Measurements from ENCODE around the gene CSF1R. TPM values are rescaled to one million over a fixed set of nuclear protein-coding genes. Genes with fewer than 3 reads are reported as not detected.
A peak's percentile ranks its signal among the peaks of the same experiment; 100 is the strongest.

Gene CSF1R
- 16.9 TPM for total RNA-seq

DNA sequence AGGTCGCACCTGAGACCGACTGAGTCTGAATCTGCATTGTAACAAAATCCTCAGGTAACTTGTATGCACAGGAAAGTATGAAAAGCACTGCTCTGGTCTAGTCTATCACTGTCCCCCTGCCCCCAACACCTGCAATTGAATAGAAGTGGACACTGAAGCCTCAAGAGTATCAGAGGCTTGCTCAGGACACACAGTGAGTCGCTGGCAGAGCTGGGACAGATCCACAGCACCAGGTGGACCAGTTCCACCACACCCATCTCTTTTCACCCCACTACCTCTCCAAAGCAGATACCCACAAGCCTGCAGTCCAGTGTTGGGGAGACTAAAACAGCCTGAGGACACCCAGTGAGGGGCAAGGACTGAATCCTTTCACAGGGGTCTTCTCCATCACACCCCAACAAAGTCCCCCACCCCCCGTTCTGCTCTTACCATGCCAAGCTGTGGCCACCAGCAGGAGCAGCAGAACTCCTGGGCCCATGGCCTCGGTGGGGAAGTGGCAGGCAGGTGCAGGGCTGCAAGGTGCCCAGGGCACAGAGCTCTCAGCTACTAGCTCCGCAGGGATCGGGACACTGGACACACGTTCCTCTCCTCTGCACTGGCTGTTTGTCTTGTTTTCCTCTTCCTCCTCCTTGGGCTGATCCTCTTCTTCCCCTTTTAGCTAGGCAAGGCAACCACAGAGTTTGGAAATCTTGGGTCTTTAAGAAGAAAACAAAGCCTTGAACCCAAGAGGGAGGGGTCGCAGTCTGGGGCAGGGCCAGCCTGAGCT, at the start of gene CSF1R:
TSS of gene CSF1R (minus strand) at position 605 of the 766 bp plus-strand sequence. CDS start at position 478, 127 bp downstream.
- peak; percentile 39 for DNase-seq (ENCODE audit: low spot score)

DNA sequence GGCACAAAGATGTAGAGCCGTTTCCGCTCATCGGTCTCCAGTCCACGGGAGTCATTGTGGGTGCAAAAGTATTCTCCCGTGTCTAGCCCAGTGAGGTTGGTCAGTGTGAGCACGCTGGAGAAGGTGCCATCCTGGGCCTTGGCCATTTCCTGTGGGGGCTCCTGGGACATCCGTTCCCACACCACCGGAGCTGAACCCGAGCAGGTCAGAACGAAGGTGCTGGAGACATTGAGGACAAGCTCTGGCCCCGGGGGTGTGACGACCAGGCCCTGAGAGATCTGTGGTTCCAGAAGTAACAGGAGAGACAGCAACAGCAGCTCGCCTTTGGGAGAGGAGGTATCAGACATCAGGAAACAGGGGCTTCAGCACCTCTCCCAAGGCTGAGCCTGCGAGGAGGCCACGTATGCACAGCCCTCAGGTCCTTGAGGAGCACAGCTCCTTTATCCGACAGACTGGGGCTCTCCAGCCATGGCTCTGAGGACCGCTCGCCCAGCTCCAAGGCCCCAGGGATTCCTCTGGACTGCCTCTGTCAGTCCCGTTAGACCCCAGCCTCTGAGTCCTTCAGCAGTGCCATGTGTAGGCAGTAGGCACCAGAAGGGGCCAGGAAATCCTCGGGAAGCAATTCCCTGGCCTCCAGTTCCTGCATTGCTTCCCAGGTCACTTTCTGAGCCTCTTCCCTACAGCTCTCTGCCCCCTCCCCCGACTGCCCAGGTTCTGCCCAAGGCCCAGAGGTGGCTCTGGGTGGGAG, 49.4 kb upstream of the CSF1R start:
- no peak for DNase-seq (ENCODE audit: low spot score)

DNA sequence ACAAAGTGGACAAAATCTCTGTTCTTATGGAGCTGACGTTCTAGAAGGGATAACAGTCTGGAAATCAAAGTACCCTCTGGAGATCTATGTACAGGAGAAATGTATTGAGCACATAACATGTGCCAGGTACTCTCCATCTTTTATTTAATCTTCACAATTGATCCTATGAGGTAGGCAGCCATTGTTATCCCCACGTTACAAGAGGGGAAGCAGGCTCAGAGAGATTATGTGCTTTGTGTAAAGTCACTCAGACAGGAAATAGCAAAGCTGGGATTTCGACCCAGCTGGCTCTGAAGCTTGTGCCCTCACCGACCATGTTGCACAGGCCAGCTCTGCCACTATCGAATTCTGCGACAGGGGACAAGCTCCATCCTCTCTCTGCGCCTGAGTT, 47.8 kb upstream of the CSF1R start:
- DNase-seq (ENCODE audit: low spot score): no peak

DNA sequence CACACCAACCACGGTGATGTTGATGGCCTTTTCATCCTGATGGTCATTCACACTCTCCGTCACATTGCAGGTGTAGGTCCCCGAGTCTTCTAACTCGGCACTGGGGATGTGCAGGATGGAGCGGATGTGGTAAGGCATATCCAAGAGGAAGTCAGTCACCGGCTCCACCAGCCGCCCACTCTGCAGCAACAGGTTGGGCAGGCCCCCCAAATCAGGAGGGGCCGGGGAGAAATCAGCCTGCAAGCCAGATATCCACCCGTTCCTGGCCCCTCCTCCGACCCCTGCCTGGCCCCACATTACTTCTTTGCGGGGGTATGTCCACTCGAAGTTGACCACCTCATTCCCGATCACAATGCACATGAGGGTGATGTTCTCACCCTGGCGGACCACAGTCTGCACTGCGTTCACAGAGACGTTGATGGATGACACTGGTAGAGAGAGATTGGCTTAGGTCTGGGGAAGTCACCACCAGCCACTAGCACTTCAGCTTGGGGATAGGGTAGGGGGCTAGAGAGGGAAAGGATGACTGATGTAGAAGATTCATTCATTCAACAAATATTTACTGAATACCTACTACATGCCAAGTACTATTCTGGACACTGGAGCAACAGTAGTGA, 47.3 kb upstream of the CSF1R start:
- no peak for DNase-seq (ENCODE audit: low spot score)

DNA sequence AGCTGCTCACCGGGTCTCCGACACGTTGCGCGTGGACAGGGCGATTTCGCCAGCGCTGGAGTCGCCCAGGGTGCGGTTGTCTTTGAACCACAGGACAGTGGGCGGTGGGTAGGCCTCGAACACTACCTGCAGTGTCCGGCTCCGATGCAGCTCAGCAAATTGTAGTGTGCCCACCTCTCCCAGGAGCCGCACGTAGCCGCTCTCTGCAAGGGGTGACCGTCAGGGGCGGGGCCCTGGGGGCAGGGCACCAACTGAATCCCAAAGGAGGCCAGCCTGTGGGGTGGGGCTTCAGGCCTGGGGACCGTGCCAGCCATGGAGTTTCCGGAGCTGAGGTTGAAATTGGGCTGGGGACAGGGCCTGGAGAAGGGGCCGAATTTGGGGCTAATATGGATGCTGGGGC, 46.4 kb upstream of the CSF1R start:
- no peak for DNase-seq (ENCODE audit: low spot score)

DNA sequence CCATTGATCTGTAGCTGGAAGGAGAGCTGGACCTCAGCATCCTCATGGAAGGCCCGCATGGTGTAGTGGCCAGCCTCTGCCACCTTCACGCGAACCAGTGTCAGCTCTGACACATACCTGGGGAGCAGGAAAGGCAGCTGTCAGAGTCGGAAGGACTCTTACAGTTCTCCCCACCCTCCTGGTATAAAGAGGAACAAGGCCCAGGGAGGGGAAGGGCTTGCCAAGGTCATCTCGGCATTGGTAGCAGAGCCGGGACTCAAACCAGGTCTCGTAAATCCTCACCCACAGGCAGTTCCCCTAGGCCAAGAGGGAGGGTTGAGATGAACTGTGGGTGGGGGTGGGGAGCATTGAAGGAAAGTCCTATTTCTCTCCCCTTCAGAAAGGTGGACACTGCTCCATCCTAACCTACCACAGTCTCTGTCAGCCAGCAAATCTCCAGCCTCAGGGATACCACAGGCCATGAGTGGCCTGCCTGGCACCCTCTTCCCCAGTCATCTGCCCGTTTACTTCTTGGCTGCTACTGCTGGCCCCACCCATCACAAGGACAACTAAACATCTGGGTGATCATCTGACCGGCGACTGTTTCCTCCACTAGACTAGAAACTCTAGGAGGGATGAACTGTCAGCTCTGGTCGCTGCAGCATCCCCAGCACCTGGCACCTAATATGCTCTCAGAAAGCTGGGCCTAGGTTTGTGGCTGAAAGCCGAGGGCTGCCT, 45.8 kb upstream of the CSF1R start:
- DNase-seq (ENCODE audit: low spot score): no peak

DNA sequence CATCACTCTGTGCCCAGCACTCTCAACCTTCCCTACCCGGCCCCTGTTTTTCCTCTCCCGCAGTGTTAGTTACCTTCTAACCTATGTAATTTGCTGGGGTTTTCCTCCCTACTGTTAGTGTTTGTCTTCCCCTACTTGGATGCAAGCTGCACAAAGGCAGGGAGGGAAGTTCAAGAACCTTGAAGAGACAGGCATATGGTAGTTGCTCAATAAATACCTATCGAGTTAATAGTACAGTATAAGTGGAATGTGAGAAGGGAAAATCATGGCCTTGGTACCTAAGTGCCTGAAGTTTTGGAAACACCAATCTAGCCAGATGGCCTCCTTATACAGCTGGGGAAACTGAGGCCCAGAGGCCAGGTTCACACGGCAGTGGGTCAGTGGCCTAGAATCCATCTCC, 45.1 kb upstream of the CSF1R start:
- DNase-seq (ENCODE audit: low spot score): no peak

DNA sequence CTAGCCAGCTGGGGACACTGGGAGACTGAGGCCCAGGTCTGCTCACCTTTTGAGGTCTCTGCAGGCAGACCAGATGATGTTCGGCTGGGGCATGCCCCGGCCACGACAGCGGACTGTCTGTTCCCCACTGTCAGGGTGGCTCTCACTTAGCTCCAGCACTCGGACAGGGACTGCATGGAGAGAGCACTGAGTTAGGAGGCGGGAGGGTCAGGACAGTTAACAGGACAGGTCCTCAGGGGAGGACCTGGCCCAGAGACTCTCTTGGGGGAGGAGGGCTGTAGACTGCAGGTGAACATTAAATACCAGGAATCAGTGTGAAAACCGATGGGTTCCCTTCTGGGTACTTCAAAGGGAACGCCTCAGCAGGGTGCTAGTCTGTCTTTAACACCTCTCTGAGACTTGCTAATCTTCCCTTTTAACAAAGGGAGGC, 44.2 kb upstream of the CSF1R start:
- DNase-seq (ENCODE audit: low spot score): no peak

DNA sequence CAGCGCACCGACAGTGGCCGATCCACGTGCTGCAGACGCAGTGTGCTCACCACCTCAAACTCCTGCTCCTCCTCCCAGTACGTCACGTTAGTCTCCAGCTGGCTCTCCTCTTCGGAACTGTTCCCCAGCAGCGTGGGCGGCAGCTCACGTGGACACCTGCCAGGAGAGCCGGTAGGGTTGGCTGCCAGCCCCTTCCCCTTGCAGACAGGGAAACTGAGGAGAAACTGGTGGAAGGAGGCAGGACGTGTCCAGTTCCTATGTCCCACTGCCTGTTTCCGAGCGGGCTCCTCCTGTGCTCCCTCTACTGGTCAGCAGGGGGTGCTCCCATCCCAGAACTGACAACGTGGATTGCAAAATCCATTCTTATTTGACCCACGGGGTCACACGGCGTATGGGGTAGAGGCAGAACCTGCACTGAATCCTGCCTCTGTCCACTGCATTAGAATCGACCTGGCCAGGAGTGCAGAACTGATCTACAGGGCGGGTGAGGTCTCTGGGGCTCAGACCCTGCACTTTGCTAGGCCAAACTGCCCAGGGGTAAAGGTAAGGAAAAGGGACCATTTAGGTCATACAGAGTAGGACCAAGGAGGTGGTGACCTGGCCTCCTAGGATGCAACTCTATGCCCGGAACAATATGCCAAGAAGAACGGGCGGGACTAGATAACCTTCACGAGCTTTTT, 43.6 kb upstream of the CSF1R start:
- DNase-seq (ENCODE audit: low spot score): peak; percentile 86

DNA sequence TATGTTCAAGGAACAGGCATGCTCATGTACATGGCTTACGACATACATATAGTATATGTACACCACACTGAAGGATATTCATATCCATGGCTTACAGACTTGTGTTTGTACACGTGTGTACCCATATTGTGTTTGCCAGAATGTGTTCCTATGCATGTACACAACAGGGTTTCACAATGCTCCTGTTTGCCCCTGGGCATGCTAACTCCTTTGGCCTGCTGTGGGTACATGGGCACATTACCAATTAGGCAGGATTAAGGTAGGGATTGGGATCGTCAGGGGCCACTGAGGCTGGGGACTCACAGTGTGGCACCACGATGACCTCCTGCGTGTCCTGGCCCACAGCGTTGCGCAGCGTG, 43.1 kb upstream of the CSF1R start:
- DNase-seq (ENCODE audit: low spot score): no peak

DNA sequence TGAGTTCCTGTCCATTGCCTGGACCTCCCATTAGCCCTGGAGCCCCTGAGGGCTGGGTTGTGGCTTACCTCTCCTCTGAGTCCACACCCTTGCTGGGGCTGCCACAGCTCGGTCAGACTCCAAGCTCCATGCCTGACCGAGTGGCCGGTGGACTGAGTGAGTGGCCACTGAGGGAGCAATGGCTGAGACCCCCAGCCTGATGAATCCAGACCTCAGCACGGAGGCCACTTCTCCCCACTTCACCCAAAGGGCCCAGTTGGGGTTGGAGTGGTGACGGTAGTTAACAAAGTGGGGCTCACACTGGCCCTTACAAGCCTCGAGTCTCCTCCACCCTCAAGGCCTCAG, 40.5 kb upstream of the CSF1R start:
- no peak for DNase-seq (ENCODE audit: low spot score)

DNA sequence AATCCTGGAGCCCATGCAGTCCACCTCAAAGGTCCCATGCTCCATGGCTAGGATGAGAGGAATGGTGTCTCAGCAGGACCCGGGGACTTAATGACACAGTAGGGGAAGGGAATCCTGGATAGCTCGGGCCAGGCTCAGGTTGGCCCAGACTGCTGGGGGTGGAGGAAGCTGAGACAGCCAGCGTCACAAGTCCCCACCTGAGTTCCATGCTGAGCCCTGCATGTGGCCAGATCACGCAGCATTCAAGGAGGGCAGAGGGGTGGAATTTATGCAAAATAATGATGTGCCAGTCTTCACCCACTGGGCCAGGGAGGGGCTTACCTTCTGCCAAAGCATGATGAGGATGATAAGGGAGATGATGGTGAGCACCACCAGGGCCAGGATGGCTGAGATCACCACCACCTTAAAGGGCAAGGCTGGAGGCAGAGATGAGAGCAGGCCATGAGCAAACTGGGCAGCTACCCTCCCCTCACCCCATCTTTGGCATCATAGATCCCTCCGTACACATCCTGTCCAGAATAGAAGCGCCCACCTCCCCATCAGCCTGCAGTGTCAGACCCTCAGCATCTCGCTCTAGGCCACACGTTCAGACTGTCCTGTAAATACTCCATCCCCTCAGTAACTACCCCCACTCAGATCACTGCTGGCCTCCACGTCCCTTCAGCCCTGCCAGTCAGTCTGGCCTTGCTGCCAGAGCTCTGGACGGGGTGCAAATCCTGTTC, 40.0 kb upstream of the CSF1R start:
- no peak for DNase-seq (ENCODE audit: low spot score)

DNA sequence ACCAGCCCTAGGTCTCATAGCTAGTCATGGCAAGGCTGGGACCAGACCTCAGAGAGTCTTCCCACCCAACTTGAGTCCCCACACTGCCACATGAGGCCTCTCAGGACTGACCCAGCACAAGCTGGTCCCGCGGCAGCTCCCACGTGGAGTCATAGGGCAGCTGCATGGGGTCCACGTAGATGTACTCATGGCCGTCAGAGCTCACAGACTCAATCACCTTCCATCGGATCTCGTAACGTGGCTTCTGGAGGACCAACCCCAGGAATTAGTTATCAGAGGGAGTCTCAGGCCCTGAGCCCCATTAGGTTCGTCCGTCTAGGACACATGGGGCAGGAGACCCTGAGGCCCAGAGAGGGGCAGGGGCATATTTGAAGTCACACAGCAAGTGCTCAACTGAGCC, 39.0 kb upstream of the CSF1R start:
- no peak for DNase-seq (ENCODE audit: low spot score)

DNA sequence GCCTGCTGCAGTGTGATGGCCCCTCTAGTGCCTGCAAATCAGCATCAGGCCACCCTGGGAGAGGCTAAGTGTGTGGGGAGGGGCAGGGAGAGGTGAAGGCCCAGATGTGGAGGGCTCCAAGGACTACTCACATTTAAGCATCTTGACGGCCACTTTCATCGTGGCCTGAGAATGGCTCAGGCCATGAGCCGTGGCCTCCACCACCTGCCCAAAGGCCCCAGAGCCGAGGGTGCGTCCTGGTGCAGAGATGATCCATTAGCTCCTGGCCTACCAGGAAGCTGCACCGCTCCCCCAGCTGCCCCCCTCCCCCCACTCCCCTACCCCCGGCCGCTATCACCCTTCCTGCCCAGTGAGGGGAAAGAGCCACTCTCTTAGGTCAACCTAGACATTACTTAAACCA, 38.2 kb upstream of the CSF1R start:
- DNase-seq (ENCODE audit: low spot score): no peak

DNA sequence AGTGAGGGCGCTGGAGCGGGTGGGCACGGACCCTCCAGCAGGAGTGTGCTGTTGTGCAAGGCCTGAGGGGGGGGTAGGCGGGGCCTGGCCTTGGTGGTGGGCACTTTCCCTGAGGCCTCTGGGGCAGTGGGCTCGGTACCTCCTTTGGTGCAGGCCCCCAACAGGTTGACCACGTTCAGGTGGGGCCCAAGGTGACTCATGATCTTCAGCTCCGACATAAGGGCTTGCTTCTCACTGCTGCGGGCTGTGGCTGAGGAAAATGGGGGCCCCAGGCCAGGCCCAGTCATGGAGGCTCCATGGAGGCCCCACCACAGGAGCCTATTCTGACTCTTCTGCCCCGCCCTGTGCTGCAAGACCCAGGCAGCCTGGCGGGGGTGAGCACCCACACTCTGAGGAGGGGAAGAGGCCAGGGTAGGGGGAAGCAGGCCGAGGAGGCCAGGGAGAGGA, 37.8 kb upstream of the CSF1R start:
- no peak for DNase-seq (ENCODE audit: low spot score)

DNA sequence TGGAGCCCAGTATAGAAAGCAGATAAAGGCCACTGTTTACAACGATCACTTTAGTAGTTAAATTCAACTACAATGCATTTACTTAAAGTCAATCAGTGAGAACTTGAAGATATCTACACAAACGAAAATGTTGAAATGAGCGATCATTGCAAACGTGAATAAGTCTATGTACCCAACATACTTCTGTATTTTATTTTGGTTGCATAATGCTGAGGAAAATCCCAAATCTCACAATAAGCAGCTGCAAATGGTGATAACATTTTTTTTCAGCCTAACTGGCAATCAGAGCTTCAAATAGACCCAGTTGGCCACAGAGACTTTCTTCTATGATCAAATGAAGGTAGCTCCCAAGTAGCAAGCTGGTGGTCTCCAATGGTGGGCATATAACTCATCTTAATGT, 37.2 kb upstream of the CSF1R start:
- DNase-seq (ENCODE audit: low spot score): no peak

DNA sequence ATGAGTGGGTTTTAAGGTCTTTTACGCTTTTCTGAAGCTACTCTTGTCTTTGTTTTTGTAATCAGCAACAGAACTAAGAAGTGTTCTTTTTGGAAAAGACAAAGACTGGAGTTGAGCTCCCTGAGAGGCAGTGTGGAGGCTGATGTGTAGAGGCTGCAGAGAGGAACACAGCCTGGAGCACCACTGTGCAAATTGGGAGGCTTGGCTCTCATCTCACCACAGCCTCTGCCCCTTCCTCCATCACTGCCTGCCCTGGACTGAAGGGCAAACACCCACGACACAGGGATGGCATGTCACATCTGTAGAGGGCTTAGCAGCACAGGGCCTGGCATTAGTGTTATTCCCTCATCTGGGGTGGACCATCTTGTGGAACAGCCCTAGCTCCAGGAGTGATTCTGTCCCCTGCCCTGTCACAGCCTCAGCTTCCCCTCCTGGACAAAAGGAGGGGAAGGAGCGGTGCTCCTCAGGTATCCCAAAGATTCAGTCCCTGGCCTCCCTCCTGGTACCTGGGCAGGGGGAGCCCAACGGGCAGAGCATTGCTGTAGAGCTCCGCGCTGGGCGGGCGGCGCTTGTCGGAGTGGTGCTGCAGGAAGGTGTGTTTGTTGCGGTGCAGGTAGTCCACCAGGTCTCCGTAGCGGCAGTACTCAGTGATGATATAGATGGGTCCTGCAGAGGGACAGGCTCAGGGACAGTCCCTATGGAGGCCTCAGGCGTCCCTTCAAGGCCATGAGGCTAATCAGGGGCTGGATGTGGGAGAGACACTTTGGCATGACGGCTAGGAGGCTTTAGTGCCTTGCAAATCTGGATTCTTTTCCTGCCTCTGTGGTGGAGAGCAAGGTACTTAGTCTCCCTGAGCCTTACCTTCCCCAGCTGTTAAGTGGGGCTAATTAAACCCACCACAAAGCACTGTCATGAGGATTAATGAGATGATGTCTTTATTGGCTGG, 36.5 kb upstream of the CSF1R start:
- DNase-seq (ENCODE audit: low spot score): no peak

DNA sequence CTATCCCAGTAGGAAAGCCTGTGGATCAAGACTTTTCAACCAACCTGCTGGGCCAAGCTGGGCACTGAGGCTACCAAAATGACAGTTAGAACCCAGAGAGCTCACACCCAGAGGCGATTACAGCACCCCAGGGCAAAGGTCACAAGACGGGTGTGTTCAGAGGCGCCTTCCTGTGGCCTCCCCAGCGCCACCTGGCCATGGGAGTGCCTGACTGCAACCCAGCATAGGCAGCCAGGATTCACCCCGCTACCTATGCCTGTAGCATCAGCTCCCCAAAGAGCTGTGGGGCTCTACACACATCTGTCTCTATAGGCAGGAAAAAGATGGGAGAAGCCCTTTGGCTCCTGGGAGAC, 35.8 kb upstream of the CSF1R start:
- no peak for DNase-seq (ENCODE audit: low spot score)

DNA sequence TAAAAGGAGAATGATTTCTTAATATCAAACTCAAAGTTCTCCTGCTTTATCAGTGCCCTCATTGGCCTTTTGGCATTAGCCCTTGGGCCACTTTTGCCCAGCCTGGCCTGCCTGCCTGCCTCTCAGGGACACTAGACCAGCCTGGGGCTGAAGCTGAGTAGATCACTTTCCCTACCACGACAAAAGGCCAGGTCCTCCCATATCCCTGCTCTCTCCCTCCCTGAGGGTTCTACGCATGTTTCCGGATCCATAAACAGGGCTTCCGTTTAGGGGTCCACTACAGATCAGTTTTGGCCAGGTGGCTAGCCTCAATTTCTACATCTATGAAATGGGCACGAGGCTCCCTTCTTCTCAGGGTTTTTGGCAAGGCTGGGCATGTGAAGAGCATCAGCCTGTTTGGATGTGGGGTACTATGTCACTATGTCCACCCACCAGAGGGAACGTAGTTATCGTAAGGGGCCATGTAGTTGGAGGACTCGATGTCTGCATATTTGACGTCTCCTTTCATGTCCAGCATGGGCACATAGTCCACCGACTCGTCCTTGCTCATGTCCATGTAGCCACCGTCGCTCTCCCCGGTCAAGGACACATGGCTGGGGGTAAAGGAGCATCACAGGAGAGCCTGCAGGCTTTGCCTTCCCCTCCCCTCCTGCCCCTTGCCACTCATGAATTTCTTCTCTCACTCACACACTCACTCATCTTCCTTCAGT, 35.2 kb upstream of the CSF1R start:
- no peak for DNase-seq (ENCODE audit: low spot score)

All from ureter (tissue), 1 donor.